A673 (cell line): ENCODE results near the gene CKS2. TPM values are rescaled to one million over a fixed set of nuclear protein-coding genes. Genes with fewer than 3 reads are reported as not detected.

Experiments used
- BruUV-seq: library from RNA; stranded (reverse); fragments of 400-500 nt; replicated peaks from 2 replicates; lab custom pipeline; 2021; lab: Mats Ljungman, UMichigan
- CTCF ChIA-PET: fragments of 300-600 bp; sonication (Branson Sonifier 250); formaldehyde crosslinking; loops from one replicate; lab custom pipeline; 2022; ENCODE audit warnings: antibody characterized with exemption; lab: Charles Lee
- POLR2A ChIA-PET: fragments of 300-600 bp; sonication (Branson Sonifier 250); formaldehyde crosslinking; loops from one replicate; lab custom pipeline; 2022; ENCODE audit warnings: antibody characterized with exemption; ENCODE audit not compliant: low non-redundant PET; lab: Charles Lee
- DNase-seq: peaks from one replicate; pipeline ENCODE4 v3.0.0-alpha.2; 2015; ENCODE audit warnings: low spot score
- H3K27ac ChIP-seq: fragments of 200-600 bp; sonication (generic); 2 replicates; pipeline ENCODE4 v1.5.1; 2016; ENCODE audit warnings: mixed run types, low read depth, mild to moderate bottlenecking, mixed read lengths, antibody characterized with exemption, low read length; ENCODE audit not compliant: poor library complexity, severe bottlenecking
- H3K27me3 ChIP-seq: fragments of 200-600 bp; sonication (generic); replicated peaks from 2 replicates; pipeline ENCODE4 v1.6.1; 2017; ENCODE audit warnings: mixed run types, low read depth, mild to moderate bottlenecking, mixed read lengths, antibody characterized with exemption, low read length; ENCODE audit not compliant: insufficient read depth, poor library complexity
- H3K36me3 ChIP-seq: fragments of 200-600 bp; sonication (generic); 2 replicates; pipeline ENCODE4 v1.6.1; 2016; ENCODE audit warnings: mixed run types, mild to moderate bottlenecking, mixed read lengths, antibody characterized with exemption, low read length; ENCODE audit not compliant: insufficient read depth, poor library complexity, severe bottlenecking
- H3K4me1 ChIP-seq: fragments of 200-600 bp; sonication (generic); 2 replicates; pipeline ENCODE4 v1.6.1; 2017; ENCODE audit warnings: mixed run types, mild to moderate bottlenecking, mixed read lengths, antibody characterized with exemption, low read length; ENCODE audit not compliant: insufficient read depth, poor library complexity, severe bottlenecking
- H3K4me3 ChIP-seq: fragments of 200-600 bp; sonication (generic); 2 replicates; pipeline ENCODE4 v1.5.1; 2016; ENCODE audit warnings: low read depth, mixed run types, mild to moderate bottlenecking, mixed read lengths, low read length; ENCODE audit not compliant: poor library complexity, severe bottlenecking
- H3K9me3 ChIP-seq: fragments of 200-600 bp; sonication (generic); 2 replicates; pipeline ENCODE4 v1.6.1; 2016; ENCODE audit warnings: mixed run types, low read depth, mild to moderate bottlenecking, mixed read lengths, antibody characterized with exemption, low read length; ENCODE audit not compliant: poor library complexity, severe bottlenecking
- EZH2 ChIP-seq: fragments of 200-600 bp; sonication (generic); IDR thresholded peaks from 2 replicates; pipeline ENCODE4 v1.6.1; 2017; ENCODE audit warnings: borderline replicate concordance, low read depth, mild to moderate bottlenecking, mixed read lengths, antibody characterized with exemption, low read length; ENCODE audit not compliant: poor library complexity, severe bottlenecking
- intact Hi-C: fragments of 100-400 bp; cut with micrococcal nuclease; formaldehyde crosslinking; loops from one replicate; pipeline ENCODE4 v1.10.0; 2022; ENCODE audit not compliant: unreplicated experiment
- total RNA-seq: library from RNA; stranded (reverse); gene quantifications from 2 replicates; pipeline ENCODE4 v1.2.3, GENCODE V29; 2021
- TF ChIP-seq, protein P1 (sequence below): fragments of 300-800, 200-600 bp; sonication (generic); conservative IDR thresholded peaks from 2 replicates; pipeline ENCODE4 v1.5.1; 2017; ENCODE audit warnings: low read depth, mild to moderate bottlenecking, antibody characterized with exemption, low read length, moderate library complexity, mixed read lengths

CKS2 gene
- total RNA-seq, 1 experiment from 2014 or later: 344 TPM

DNA sequence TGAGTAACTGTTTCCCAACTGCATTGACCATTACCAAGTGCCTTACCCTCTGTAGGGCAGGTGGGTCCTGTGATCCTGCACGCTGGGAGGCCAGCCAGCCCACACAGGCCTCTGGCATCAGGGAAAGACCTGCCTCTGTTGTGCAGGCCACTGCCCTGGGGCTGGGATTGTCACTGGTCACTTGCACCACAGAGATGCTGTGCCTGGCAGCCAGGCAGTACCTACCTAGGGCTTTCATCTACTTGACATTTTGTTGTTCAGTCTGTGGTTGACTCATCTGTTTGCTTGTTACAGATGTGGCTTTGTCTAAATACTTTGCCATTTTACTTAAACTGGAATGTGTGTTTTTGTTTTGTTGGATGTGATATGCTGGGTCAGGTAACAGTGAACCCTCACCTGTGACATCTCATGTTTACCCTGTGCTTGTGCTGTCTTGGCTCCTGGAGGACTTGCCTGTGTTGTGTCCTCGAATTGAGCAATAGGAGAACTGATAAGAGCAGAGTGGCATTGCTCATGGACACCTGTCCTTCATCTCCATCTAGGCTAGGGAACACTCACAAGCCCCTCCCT is 40.1 kb downstream of the CKS2 start:
- DNase-seq: no peak
- CTCF ChIA-PET: no interaction called here
- Histone ChIP-seq H3K36me3 (peaks cover 88% of the 10 kb centered on the region), H3K4me3 (no peak overlapping the region), H3K4me1 (no peaks in the 10 kb centered on the region), H3K27me3 (no peaks in the 10 kb centered on the region), H3K27ac (no peak overlapping the region), H3K9me3 (no peaks in the 10 kb centered on the region)
- intact Hi-C loops: loop anchor here (10.0 kb wide), 1 partner anchor 194 kb away; no protein-coding TSS in a partner anchor
- TF ChIP-seq, protein P1, sequence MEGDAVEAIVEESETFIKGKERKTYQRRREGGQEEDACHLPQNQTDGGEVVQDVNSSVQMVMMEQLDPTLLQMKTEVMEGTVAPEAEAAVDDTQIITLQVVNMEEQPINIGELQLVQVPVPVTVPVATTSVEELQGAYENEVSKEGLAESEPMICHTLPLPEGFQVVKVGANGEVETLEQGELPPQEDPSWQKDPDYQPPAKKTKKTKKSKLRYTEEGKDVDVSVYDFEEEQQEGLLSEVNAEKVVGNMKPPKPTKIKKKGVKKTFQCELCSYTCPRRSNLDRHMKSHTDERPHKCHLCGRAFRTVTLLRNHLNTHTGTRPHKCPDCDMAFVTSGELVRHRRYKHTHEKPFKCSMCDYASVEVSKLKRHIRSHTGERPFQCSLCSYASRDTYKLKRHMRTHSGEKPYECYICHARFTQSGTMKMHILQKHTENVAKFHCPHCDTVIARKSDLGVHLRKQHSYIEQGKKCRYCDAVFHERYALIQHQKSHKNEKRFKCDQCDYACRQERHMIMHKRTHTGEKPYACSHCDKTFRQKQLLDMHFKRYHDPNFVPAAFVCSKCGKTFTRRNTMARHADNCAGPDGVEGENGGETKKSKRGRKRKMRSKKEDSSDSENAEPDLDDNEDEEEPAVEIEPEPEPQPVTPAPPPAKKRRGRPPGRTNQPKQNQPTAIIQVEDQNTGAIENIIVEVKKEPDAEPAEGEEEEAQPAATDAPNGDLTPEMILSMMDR: no peak
- TF ChIP-seq EZH2: no peak
- POLR2A ChIA-PET: no interaction called here
- BruUV-seq: no TSS peak

DNA sequence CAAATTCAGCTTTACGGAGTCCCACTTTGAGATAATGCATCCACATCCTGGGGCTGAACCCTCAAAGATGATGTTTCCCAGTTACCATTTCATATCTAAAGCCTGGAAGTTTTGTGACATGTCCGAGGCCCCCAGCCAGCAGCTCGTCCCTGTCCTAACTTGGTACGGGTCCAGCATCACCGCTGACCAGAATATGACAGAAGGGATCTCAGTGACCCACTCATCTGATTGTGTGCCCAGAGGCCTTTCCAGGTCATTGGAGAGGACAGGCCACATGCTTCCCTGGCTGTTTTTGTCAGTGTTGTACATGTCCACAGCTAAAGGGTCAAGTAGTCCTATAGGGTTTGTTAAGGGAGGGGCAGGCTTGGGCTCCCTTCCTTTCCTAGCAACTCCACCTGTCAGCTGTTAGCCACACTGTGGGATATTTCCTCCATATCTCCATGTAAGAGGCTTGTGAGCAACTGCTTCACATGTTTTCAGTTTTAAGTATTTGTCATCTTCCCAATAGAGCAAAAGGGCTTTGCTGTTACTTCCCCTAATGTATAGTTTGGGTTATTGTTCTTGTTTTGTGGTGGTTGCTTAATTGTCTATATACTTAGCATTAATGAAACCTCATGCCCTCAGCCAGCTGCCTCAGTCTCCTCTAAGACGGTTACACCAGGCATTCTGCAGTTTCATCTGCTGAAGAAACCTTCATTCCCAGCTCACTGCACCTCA is 40.7 kb downstream of the CKS2 start:
- BruUV-seq: no TSS peak
- DNase-seq: no peak
- Histone ChIP-seq H3K27ac (no peak overlapping the region), H3K9me3 (no peaks in the 10 kb centered on the region), H3K36me3 (peaks cover 85% of the 10 kb centered on the region), H3K4me1 (no peaks in the 10 kb centered on the region), H3K4me3 (no peak overlapping the region), H3K27me3 (no peaks in the 10 kb centered on the region)
- intact Hi-C loops: loop anchor here (10.0 kb wide), 1 partner anchor 193 kb away; no protein-coding TSS in a partner anchor
- no peak for TF ChIP-seq EZH2
- TF ChIP-seq, protein P1: no peak
- ChIA-PET CTCF (no interaction called here), POLR2A (no interaction called here)

DNA sequence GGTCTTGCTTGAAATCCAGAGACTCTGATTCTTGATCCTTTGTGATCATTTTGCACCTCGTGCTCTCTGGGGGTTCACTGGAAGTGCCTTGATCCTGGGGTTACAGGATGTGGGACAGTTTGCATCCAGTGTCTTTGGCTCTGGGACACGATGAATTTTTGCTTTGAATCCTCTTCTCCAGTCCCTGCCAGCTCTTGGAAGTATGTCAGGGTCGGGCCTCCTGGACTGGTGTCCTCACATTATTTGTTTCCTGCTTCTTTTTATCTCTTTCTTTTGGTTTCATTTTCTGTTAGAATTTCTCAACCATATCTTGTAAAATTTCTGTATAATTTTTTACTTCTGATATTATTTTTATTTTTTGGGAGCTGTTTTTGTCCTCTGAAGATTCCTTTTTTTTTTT is 41.5 kb downstream of the CKS2 start:
- CTCF ChIA-PET: no interaction called here
- peaks cover 85% of the 10 kb centered on the region for H3K36me3 ChIP-seq

More for the DNA sequence above, 41.5 kb downstream of the CKS2 start:
- no peaks in the 10 kb centered on the region for H3K9me3 ChIP-seq
- DNase-seq: no peak
- no peak for TF ChIP-seq EZH2
- TF ChIP-seq, protein P1: no peak
- H3K27me3 ChIP-seq: no peaks in the 10 kb centered on the region
- BruUV-seq: no TSS peak
- H3K4me1 ChIP-seq: no peaks in the 10 kb centered on the region
- POLR2A ChIA-PET: no interaction called here
- H3K27ac ChIP-seq: no peak overlapping the region
- intact Hi-C loops: loop anchor here (10.0 kb wide), 1 partner anchor 192 kb away; no protein-coding TSS in a partner anchor
- no peak overlapping the region for H3K4me3 ChIP-seq
